Activated T-helper 1 cell treated with anti-CD3 and anti-CD28 coated beads, Interleukin-12 subunit alpha, Interleukin-12 subunit beta, Interleukin-2, Interleukin-4 antibody, amounts not matched to agents 30 ng/mL and 10 ng/mL and 1 ng/mL, durations not matched to agents 14 hours and 24 hours and 36 hours (primary cell): Measurements from ENCODE around the gene PRPF31. TPM values are rescaled to one million over a fixed set of nuclear protein-coding genes. Genes with fewer than 3 reads are reported as not detected.
"Not testable (repeated sequence)": the region's sequence is repeated elsewhere in the genome, so short reads cannot be mapped to it uniquely, and the experiment has no call there.

Source experiments
- DNase-seq: peaks from one replicate; pipeline ENCODE4 v3.0.0; 2021; ENCODE audit warnings: low spot score
- H3K27ac Mint-ChIP-seq: one replicate; pipeline ENCODE4 v1.8.0; 2021; ENCODE audit warnings: mild to moderate bottlenecking, mixed read lengths
- H3K27me3 Mint-ChIP-seq: one replicate; pipeline ENCODE4 v1.8.0; 2022; ENCODE audit warnings: mild to moderate bottlenecking, moderate library complexity, mixed read lengths; ENCODE audit not compliant: insufficient read depth
- H3K36me3 Mint-ChIP-seq: one replicate; pipeline ENCODE4 v1.8.0; 2021; ENCODE audit warnings: low read depth, mixed read lengths
- H3K4me1 Mint-ChIP-seq: one replicate; pipeline ENCODE4 v1.8.0; 2021; ENCODE audit warnings: low read depth, mixed read lengths
- H3K4me3 Mint-ChIP-seq: one replicate; pipeline ENCODE4 v1.8.0; 2021; ENCODE audit warnings: mild to moderate bottlenecking, moderate library complexity, mixed read lengths
- H3K9me3 Mint-ChIP-seq: one replicate; pipeline ENCODE4 v1.8.0; 2021; ENCODE audit warnings: mixed read lengths
- intact Hi-C: fragments of 100-400 bp; cut with micrococcal nuclease; formaldehyde crosslinking; loops from one replicate; pipeline ENCODE4 v1.15.1; 2024
- total RNA-seq: library from RNA; stranded (reverse); gene quantifications from 2 replicates; pipeline ENCODE4 v1.2.3, GENCODE V29; 2022

PRPF31 gene
- total RNA-seq, 1 donor from 2014 or later, result 110 TPM

GRCh38 chr19:54099190-54099902, 16.2 kb upstream of the PRPF31 start:
- intact Hi-C loops, result no loop called here
- H3K27me3 Mint-ChIP-seq, result peaks cover 2% of the 10 kb centered on the region
- no peak overlapping the region for H3K27ac Mint-ChIP-seq
- H3K36me3 Mint-ChIP-seq, result no peaks in the 10 kb centered on the region
- no peak overlapping the region for H3K4me3 Mint-ChIP-seq
- H3K4me1 Mint-ChIP-seq, result peaks cover 24% of the 10 kb centered on the region
- DNase-seq, result no peak
- H3K9me3 Mint-ChIP-seq, result no peaks in the 10 kb centered on the region

DNA sequence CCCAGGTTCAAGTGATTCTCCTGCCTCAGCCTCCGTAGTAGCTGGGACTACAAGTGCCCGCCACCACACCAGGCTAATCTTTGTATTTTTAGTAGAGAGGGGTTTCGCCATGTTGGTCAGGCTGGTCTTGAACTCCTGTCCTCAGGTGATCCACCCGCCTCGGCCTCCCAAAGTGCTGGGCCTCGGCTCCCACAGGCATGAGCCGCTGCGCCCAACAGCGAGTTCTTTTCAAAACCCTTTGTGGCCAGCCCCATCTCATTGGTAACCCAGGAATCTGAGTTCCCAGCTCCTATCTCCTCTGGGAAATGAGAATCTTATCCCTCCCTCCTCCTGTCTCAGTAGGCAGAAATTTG, 15.7 kb upstream of the PRPF31 start:
- not testable (repeated sequence) for DNase-seq, H3K27ac Mint-ChIP-seq, H3K4me3 Mint-ChIP-seq, H3K9me3 Mint-ChIP-seq, H3K27me3 Mint-ChIP-seq, H3K36me3 Mint-ChIP-seq
- H3K4me1 Mint-ChIP-seq, result peaks cover 24% of the 10 kb centered on the region
- intact Hi-C loops, result loop anchor here (5.0 kb wide), 1 partner anchor 233 kb away; the partner anchor contains the start of gene MYADM

DNA sequence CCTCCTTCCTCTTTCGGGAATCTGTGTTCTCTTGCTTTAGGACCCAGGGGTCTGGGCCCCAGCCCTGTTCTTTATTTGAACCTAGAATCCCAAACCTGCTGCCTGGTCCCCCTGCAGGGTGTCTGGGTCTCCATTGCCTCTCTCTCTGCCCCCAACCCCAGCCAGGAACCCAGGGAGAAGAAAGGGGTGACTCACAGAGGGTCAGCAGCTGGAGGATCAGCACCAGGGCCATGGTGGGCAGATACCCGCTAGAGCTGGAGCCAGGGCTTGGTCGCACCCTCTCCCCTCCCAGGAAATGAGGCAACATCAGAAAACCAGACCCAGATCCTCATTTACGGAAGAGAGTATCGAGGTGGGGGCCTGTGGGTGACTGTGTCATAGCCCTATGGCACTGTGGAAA, 15.0 kb upstream of the PRPF31 start, which contains the start of gene OSCAR:
TSS of gene OSCAR (minus strand) at position 243 of the 400 bp plus-strand sequence. CDS start at position 232, 11 bp downstream.
- Mint-ChIP-seq H3K36me3 (no peaks in the 10 kb centered on the region), H3K4me1 (peaks cover 24% of the 10 kb centered on the region), H3K27ac (peak within 1 kb of the TSS; percentile 59), H3K9me3 (no peaks in the 10 kb centered on the region), H3K27me3 (peaks cover 2% of the 10 kb centered on the region), H3K4me3 (peak within 1 kb of the TSS; percentile 43)
- intact Hi-C loops, result loop anchor here (5.0 kb wide), 1 partner anchor 233 kb away; the partner anchor contains the start of gene MYADM
- DNase-seq, result no peak

DNA sequence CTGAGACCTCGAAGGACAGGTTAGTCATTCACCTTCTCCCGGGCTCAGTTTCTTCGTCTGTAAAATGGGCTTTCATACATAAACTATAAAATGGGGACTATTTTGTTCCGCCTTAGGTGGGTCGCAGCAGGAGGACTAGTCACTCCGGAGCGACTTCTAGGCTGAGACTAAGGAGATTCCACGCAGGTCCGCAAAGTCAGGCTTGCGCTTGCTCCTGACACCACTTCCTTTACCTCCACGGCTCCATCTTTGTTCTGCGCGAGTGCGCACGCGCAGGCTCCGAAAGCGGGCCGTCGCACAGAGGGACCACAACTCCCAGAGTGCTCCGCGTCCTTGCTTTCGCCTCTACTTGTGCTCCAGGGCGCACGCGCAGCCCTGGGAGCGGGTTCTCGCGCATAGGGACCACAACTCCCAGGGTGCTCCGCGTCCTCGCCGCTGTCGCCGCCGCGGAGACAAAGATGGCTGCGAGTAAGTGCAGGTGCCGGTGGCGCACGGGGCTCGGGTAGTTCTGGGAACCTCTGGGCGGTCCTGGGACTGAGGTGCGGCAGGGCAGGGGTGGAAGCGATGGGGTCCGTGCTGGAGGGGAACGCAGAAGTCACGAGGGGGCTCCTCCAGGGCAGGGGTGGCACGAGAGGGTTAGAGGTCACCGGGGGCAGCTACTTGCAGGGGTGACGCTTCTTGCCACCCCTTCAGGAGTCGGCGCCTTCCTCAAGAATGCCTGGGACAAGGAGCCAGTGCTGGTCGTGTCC, 13.0 kb upstream of the PRPF31 start, which contains the start of gene NDUFA3:
TSS of gene NDUFA3 (plus strand) at position 435 of the 749 bp plus-strand sequence. CDS start at position 459, 24 bp downstream.
- Mint-ChIP-seq H3K36me3 (peaks cover 10% of the 10 kb centered on the region), H3K4me1 (peaks cover 17% of the 10 kb centered on the region)
- intact Hi-C loops, result loop anchor here (1.0 to 5.0 kb wide), 7 partner anchors 13 to 582 kb away; partner anchors contain the start of genes CNOT3, LENG1, LENG8 and MYADM

DNA sequence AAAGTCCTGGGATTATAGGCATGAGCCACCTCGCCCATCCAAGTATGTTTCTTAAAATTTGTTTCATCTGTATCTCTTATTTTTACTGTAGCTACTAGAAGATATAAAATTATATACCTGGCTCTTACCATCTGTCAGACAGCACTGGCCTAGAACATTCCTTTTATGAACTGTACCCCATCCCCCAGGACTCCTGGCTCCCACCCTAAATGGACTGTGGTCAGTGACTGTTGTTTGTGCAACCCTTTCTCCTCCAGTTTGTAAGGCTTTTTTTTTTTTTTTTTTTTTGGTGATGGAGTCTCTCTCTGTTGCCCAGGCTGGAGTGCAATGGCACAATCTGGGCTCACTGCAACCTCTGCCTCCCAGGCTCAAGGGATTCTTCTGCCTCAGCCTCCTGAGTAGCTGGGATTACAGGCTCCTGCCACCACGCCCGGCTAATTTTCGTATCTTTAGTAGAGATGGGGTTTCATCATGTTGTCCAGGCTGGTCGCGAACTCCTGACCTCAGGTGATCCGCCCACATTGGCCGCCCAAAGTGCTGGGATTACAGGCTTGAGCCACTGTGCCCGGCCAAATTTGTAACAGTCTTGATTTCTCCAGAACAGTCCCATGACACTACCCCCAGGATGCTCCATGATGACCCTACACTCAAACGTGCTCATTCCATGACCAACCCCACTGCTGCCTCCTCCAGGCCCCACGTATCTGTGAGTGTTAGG, 10.4 kb upstream of the PRPF31 start:
- peaks cover 16% of the 10 kb centered on the region for H3K36me3 Mint-ChIP-seq

More for the DNA sequence above, 13.0 kb upstream of the PRPF31 start, which contains the start of gene NDUFA3:
- H3K4me3 Mint-ChIP-seq, result peak within 1 kb of the TSS; percentile 99
- H3K27me3 Mint-ChIP-seq, result no peaks in the 10 kb centered on the region
- H3K27ac Mint-ChIP-seq, result peak within 1 kb of the TSS; percentile 87
- DNase-seq, result peak; percentile 98
- H3K9me3 Mint-ChIP-seq, result no peaks in the 10 kb centered on the region

GRCh38 chr19:54105796-54106195, 9.8 kb upstream of the PRPF31 start:
- Mint-ChIP-seq H3K4me3 (peak overlapping the region; percentile 25), H3K27me3 (no peaks in the 10 kb centered on the region), H3K9me3 (no peaks in the 10 kb centered on the region), H3K36me3 (peaks cover 19% of the 10 kb centered on the region), H3K4me1 (peaks cover 17% of the 10 kb centered on the region), H3K27ac (no peak overlapping the region)
- no peak for DNase-seq
- intact Hi-C loops, result no loop called here

More for the DNA sequence above, 10.4 kb upstream of the PRPF31 start:
- intact Hi-C loops, result loop anchor here (5.0 kb wide), 1 partner anchor 238 kb away; the partner anchor contains the start of gene MYADM
- no peaks in the 10 kb centered on the region for H3K27me3 Mint-ChIP-seq
- H3K9me3 Mint-ChIP-seq, result no peaks in the 10 kb centered on the region
- H3K4me3 Mint-ChIP-seq, result peak overlapping the region; percentile 99
- peaks cover 17% of the 10 kb centered on the region for H3K4me1 Mint-ChIP-seq
- no peak overlapping the region for H3K27ac Mint-ChIP-seq
- no peak for DNase-seq

- H3K36me3 Mint-ChIP-seq, result peaks cover 21% of the 10 kb centered on the region
- H3K4me1 Mint-ChIP-seq, result peaks cover 12% of the 10 kb centered on the region
- intact Hi-C loops, result no loop called here
- H3K27me3 Mint-ChIP-seq, result no peaks in the 10 kb centered on the region
- no peaks in the 10 kb centered on the region for H3K9me3 Mint-ChIP-seq
- H3K4me3 Mint-ChIP-seq, result no peak overlapping the region
- H3K27ac Mint-ChIP-seq, result peak overlapping the region; percentile 60
- DNase-seq, result no peak
Observed at GRCh38 chr19:54106716-54107115, 8.8 kb upstream of the PRPF31 start.

GRCh38 chr19:54107876-54108490, 7.6 kb upstream of the PRPF31 start:
- H3K27me3 Mint-ChIP-seq, result no peaks in the 10 kb centered on the region
- peaks cover 5% of the 10 kb centered on the region for H3K4me1 Mint-ChIP-seq
- H3K27ac Mint-ChIP-seq, result no peak overlapping the region
- no peak overlapping the region for H3K4me3 Mint-ChIP-seq
- DNase-seq, result no peak
- H3K9me3 Mint-ChIP-seq, result no peaks in the 10 kb centered on the region
- intact Hi-C loops, result no loop called here
- peaks cover 24% of the 10 kb centered on the region for H3K36me3 Mint-ChIP-seq

- peaks cover 1% of the 10 kb centered on the region for H3K4me1 Mint-ChIP-seq
Observed at GRCh38 chr19:54108496-54108895, 7.1 kb upstream of the PRPF31 start.

GRCh38 chr19:54109651-54110050, 5.9 kb upstream of the PRPF31 start:
- intact Hi-C loops, result no loop called here
- peaks cover 27% of the 10 kb centered on the region for H3K36me3 Mint-ChIP-seq

More at GRCh38 chr19:54108496-54108895, 7.1 kb upstream of the PRPF31 start:
- H3K36me3 Mint-ChIP-seq, result peaks cover 24% of the 10 kb centered on the region
- intact Hi-C loops, result no loop called here
- no peak overlapping the region for H3K27ac Mint-ChIP-seq
- H3K9me3 Mint-ChIP-seq, result no peaks in the 10 kb centered on the region
- H3K27me3 Mint-ChIP-seq, result no peaks in the 10 kb centered on the region
- DNase-seq, result no peak
- H3K4me3 Mint-ChIP-seq, result no peak overlapping the region

GRCh38 chr19:54114340-54115108, 1.0 kb upstream of the PRPF31 start:
- peaks cover 32% of the 10 kb centered on the region for H3K4me1 Mint-ChIP-seq
- peak overlapping the region; percentile 91 for H3K27ac Mint-ChIP-seq
- peaks cover 19% of the 10 kb centered on the region for H3K36me3 Mint-ChIP-seq

More at GRCh38 chr19:54109651-54110050, 5.9 kb upstream of the PRPF31 start:
- Mint-ChIP-seq H3K4me3 (no peak overlapping the region), H3K4me1 (peaks cover 11% of the 10 kb centered on the region), H3K27me3 (no peaks in the 10 kb centered on the region), H3K27ac (no peak overlapping the region), H3K9me3 (no peaks in the 10 kb centered on the region)
- DNase-seq, result no peak

More at GRCh38 chr19:54114340-54115108, 1.0 kb upstream of the PRPF31 start:
- intact Hi-C loops, result loop anchor here (1.0 kb wide), 7 partner anchors 12 to 335 kb away; partner anchors contain the start of genes CNOT3, LENG1, LENG8 and NDUFA3
- Mint-ChIP-seq H3K4me3 (peak overlapping the region; percentile 94), H3K9me3 (no peaks in the 10 kb centered on the region), H3K27me3 (no peaks in the 10 kb centered on the region)
- peak; percentile 55 for DNase-seq
